Stimulated activated memory B cell treated with anti-CD40 and anti-IgM and Interleukin-4, amounts not matched to agents 10 μg/mL and 1 μg/mL and 100 μg/mL, for 72 hours (primary cell): ENCODE results near the gene USP15.

Experiments used
- ATAC-seq: fragments of 150-1000 bp; cut with Tn5 transposase; 2 replicates; pipeline ENCODE4 v1.10.0; 2021
- H3K27ac Mint-ChIP-seq: one replicate; pipeline ENCODE4 v1.8.0; 2022; ENCODE audit warnings: mild to moderate bottlenecking, mixed read lengths
- H3K27me3 Mint-ChIP-seq: one replicate; pipeline ENCODE4 v1.8.0; 2022; ENCODE audit warnings: mixed read lengths
- H3K36me3 Mint-ChIP-seq: one replicate; pipeline ENCODE4 v1.8.0; 2022; ENCODE audit warnings: mixed read lengths
- H3K4me1 Mint-ChIP-seq: one replicate; pipeline ENCODE4 v1.8.0; 2022; ENCODE audit warnings: mixed read lengths
- H3K4me3 Mint-ChIP-seq: one replicate; pipeline ENCODE4 v1.8.0; 2022; ENCODE audit warnings: mild to moderate bottlenecking, moderate library complexity, mixed read lengths
- H3K9me3 Mint-ChIP-seq: one replicate; pipeline ENCODE4 v1.8.0; 2022; ENCODE audit warnings: mixed read lengths

USP15 gene

DNA sequence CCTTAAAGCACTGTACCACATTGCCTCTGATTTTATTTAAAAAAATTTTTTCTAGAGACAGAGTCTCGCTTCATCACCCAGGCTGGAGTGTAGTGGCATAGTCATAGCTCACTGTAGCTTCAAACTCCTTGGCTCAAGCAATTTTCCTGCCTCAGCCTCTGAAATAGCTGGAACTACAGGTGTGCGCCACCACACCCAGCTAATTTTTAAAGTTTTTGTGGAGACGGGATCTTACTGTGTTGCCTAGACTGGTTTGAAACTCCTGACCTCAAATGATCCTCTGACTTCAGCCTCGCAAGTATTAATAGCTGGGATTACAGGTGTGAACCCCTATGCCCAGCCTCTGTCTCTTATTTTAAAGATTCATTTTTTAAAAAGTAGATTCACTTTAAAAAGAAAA, 5.3 kb downstream of the USP15 start:
- H3K27me3 Mint-ChIP-seq = no peaks in the 10 kb centered on the region
- H3K4me1 Mint-ChIP-seq = peaks cover 67% of the 10 kb centered on the region
- H3K4me3 Mint-ChIP-seq = no peak overlapping the region
- H3K9me3 Mint-ChIP-seq = no peaks in the 10 kb centered on the region
- no peak overlapping the region for H3K27ac Mint-ChIP-seq
- peaks cover 4% of the 10 kb centered on the region for H3K36me3 Mint-ChIP-seq
- no peak for ATAC-seq

DNA sequence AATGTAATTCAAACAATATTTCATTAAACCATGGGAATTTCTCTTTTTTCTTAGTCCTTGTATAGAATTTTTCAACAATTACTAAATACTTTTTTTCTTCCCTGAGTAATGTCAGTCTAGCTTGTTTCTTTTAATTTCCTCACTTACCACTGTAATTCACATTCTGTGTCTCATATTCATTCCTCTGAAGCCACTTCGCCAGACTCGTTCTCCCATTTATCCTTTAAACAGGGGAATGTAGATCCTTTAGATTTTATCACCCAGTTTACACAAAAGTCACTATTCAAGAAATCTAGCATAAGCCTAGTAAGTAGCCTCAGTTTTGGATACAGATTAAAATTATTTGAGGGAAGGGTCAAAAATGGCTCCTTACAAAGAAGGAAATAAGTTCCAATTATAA, 6.8 kb downstream of the USP15 start:
- ATAC-seq = no peak
- Mint-ChIP-seq H3K27me3 (no peaks in the 10 kb centered on the region), H3K36me3 (peaks cover 10% of the 10 kb centered on the region), H3K9me3 (no peaks in the 10 kb centered on the region), H3K27ac (no peak overlapping the region), H3K4me3 (no peak overlapping the region), H3K4me1 (peaks cover 80% of the 10 kb centered on the region)

DNA sequence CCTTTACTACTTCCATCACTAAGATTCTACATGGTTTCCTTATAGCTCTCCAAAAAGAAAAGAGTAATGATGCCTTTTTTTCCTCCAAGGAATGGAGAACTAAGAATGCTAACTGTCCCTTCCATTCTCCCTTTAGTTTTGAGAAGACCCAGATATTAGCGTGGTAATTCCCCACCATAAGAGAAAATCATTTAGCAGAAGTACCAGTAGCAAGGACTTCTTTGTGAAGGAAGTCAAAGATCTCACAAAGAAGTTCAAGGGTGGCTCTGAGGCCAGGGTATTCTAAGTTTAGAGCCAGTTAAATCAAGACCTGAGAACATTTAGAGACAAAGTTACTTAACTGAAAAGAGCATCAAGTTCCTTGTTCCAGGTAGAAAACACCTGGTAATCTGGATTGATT, 7.3 kb downstream of the USP15 start:
- Mint-ChIP-seq H3K4me3 (peak overlapping the region; percentile 3), H3K27me3 (no peaks in the 10 kb centered on the region), H3K36me3 (peaks cover 11% of the 10 kb centered on the region), H3K9me3 (no peaks in the 10 kb centered on the region), H3K27ac (peak overlapping the region; percentile 11), H3K4me1 (peaks cover 83% of the 10 kb centered on the region)
- ATAC-seq = no peak

DNA sequence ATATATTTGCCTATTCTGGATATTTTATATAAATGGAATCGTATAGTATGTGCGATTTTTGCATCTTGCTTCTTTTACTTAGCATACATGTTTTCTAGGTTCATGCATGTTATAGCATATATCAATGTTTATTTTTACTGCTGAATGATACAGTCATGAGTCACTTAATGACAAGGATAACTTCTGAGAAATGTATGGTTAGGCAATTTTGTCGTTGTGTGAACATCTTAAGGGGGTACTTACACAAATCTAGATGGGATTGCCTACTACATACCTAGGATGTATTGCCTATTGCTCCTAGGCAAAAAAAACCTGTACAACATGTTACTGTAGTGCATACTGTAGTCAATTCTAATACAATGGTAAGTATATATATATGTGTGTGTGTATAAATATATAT, 8.8 kb downstream of the USP15 start:
- Mint-ChIP-seq H3K27ac (no peak overlapping the region), H3K27me3 (no peaks in the 10 kb centered on the region), H3K4me3 (no peak overlapping the region), H3K36me3 (peaks cover 19% of the 10 kb centered on the region), H3K9me3 (no peaks in the 10 kb centered on the region), H3K4me1 (peaks cover 82% of the 10 kb centered on the region)
- ATAC-seq = no peak

DNA sequence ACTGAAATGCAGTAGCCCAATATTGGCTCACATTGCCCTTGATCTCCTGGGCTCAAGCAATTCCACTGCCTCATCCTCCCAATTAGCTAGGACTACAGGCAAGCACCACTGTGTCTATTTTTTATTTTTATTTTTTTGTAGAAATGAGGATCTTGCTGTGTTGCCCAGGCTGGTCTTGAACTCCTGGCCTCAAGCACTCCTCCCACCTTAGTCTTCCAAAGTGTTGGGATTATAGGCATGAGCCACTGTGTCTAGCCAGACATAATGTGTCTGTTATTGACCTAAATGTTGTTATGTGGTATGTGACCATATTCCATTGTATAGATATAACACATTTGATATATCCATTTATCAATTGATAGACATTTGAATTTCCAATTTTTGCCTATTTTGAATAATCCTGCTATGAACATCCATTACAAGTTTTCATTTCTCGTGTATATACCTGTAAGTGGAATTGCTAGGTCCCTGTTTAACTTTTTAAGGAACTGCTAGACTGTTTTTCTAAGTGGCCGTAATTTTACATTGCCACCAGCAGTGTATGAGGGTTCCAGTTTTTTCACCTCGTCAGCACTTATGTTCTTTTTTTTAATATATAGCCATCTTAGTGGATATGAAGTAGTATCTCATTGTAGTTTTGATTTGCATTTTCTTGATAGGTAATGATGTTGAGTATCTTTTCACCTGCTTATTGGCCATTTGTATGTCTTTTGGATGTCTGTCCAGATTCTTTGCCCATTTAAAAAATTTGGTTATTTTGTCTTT, 9.4 kb downstream of the USP15 start:
- Mint-ChIP-seq H3K4me3 (no peak overlapping the region), H3K4me1 (peaks cover 82% of the 10 kb centered on the region), H3K36me3 (peaks cover 19% of the 10 kb centered on the region), H3K9me3 (no peaks in the 10 kb centered on the region), H3K27ac (no peak overlapping the region), H3K27me3 (no peaks in the 10 kb centered on the region)
- ATAC-seq = no peak

DNA sequence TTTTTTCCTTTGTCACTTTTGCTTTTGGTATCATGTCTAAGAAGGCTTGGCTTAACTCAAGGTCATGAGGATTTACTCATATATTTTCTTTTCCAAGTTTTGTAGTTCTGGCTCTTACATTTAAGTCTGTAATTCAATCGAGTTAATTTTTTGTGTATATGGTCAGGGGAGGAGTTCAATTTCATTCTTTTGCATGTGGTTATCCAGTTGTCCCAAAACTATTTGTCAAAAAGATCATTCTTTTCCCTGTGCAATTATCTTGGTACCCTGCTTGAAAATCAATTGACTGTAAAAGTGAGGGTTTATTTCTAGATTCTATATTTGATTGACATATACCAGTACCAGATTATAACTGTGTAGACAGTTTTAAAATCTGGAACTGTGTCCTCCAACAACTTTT, 10.2 kb downstream of the USP15 start:
- Mint-ChIP-seq H3K27ac (no peak overlapping the region), H3K4me3 (no peak overlapping the region), H3K4me1 (peaks cover 85% of the 10 kb centered on the region), H3K27me3 (no peaks in the 10 kb centered on the region), H3K36me3 (peaks cover 26% of the 10 kb centered on the region), H3K9me3 (no peaks in the 10 kb centered on the region)
- ATAC-seq = no peak

DNA sequence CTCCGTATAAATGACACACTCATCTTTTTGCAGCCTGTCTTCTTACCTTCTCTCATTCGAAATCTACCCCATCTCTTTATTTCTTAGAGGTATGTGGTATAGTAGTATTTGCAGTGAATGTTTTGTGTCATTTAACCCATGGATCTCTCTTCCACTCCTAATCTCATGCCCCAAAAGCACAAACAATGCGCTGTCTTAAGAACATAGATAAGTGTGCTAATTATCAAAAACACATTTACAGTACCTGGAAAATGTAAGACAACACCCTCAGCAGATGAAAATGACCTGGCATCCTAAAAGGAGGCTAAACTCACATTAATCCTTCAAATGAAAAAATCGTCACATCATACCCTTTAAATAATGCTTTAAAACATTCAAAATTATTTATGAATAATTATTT, 10.7 kb downstream of the USP15 start:
- Mint-ChIP-seq H3K4me3 (no peak overlapping the region), H3K36me3 (peaks cover 30% of the 10 kb centered on the region), H3K9me3 (no peaks in the 10 kb centered on the region), H3K4me1 (peaks cover 88% of the 10 kb centered on the region), H3K27ac (no peak overlapping the region), H3K27me3 (no peaks in the 10 kb centered on the region)
- no peak for ATAC-seq

DNA sequence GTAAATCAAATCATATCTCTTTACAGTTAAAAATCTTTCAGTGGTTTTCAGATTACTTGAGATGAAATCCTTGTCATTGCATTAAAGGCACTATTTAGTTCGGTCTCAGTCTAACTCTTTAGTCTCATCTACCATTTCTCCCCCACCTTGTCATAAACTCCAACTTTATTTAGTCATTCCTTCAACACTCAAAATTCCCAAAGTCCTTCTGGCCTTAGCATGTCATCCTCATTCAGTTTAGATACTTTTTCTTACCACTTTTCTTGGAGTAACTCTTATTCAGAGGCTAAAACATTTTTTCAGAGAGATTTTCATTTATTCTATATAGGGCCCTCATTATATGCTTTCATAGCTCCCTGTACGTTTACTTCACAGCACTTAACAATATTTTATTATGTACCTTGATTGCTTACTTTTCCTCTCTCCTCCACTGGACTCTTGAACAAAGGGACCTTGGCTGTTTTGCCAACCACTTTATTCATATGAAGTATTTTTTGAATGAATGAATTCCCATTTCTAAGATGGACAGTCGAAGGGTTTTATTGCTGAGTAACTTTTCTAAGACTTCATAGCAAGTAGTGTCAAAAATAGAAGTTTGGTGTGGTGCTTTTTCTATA, 12.8 kb downstream of the USP15 start:
- Mint-ChIP-seq H3K9me3 (no peaks in the 10 kb centered on the region), H3K27me3 (no peaks in the 10 kb centered on the region), H3K27ac (no peak overlapping the region), H3K4me3 (no peak overlapping the region), H3K4me1 (peaks cover 73% of the 10 kb centered on the region), H3K36me3 (peaks cover 30% of the 10 kb centered on the region)
- ATAC-seq = no peak

DNA sequence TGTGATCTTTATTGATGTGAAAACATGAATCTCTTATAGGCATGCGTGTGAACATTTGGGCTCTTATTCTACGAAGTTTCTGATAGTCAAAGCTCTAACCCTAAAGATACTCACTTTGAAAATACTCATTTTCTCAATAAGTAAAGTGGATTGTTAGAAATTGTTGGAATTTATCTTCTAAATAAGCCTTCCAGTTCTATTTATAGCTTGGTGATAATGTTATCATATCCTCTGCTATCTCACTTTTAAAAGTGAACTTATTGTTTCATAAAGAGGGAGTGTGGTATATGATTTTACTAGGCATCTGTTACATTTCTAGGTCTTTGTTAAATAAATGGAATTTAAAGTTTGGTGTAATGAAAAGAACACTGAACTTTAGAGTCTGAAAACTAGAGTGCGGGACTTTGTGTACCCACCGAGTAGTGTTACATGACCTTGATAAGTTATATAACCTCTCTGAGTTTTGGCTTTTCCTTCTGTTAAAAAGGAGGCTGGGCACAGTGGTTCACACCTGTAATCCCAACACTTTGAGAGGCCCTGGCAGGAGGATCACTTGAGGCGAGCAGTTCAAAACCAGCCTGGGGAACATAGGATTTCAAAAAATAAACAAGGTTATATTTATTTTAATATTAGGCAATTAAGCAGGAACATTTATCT, 13.6 kb downstream of the USP15 start:
- ATAC-seq = no peak
- Mint-ChIP-seq H3K36me3 (peaks cover 31% of the 10 kb centered on the region), H3K4me1 (peaks cover 67% of the 10 kb centered on the region), H3K27me3 (no peaks in the 10 kb centered on the region), H3K9me3 (no peaks in the 10 kb centered on the region), H3K27ac (no peak overlapping the region), H3K4me3 (no peak overlapping the region)

DNA sequence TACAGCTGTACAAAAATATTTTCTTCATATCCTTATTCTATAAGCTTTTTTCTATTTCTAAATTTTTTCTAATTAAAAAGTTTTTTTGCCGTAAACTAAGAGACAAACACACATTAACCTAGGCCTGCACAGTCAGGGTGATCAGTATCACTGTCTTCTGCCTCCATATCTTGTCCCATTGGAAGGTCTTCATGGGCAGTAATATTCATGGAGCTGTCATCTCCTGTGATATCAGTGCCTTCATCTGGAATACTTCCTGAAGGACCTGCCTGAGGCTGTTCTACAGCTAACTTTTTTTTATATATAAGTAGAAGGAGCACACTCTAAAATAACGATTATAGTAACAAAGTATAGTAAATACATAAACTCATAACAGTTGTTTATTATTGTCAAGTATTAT, 17.8 kb downstream of the USP15 start:
- Mint-ChIP-seq H3K9me3 (no peaks in the 10 kb centered on the region), H3K36me3 (peaks cover 27% of the 10 kb centered on the region), H3K4me1 (peaks cover 75% of the 10 kb centered on the region), H3K4me3 (no peak overlapping the region), H3K27me3 (no peaks in the 10 kb centered on the region), H3K27ac (no peak overlapping the region)
- ATAC-seq = no peak

DNA sequence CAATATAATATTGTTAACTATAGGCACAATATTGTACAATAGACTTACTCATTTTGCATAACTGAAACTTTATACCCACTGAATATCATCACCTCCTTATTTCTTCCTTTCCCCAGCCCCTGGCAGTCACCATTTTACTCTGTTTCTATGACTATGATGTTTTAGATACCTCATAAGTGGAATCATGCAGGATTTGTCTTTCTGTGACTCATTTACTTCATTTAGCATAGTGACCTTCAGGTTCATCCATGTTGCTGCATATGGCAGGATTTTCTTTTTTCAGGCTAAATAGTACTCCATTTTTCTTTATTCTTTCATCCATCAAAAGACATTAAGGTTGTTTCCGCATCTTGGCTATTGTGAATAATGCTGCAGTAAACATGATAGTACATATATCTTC, 18.9 kb downstream of the USP15 start:
- H3K27me3 Mint-ChIP-seq = no peaks in the 10 kb centered on the region
- no peak overlapping the region for H3K4me3 Mint-ChIP-seq
- peaks cover 32% of the 10 kb centered on the region for H3K36me3 Mint-ChIP-seq
- H3K4me1 Mint-ChIP-seq = peaks cover 72% of the 10 kb centered on the region
- no peak for ATAC-seq
- H3K9me3 Mint-ChIP-seq = no peaks in the 10 kb centered on the region
- H3K27ac Mint-ChIP-seq = no peak overlapping the region

DNA sequence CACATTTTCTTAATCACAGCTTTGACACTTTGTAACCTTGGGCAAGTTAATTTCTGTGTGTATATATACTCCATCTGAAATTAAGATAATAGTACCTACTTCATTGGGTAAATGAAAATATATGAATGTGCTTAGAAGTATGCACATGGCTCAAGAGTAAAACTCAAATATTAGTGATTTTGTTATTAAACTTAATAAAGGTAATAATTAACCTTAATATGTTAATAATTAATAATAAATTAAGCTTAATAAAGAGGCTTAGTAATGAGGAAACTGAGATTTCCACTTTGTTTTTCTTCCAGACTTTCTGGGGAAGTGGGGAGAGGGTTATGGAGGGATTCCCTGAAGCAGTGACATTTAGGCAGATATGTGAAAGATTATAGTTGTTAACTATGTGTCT, 19.8 kb downstream of the USP15 start:
- Mint-ChIP-seq H3K27ac (no peak overlapping the region), H3K36me3 (peaks cover 28% of the 10 kb centered on the region), H3K4me3 (no peak overlapping the region), H3K27me3 (no peaks in the 10 kb centered on the region), H3K9me3 (no peaks in the 10 kb centered on the region), H3K4me1 (peaks cover 63% of the 10 kb centered on the region)
- no peak for ATAC-seq

DNA sequence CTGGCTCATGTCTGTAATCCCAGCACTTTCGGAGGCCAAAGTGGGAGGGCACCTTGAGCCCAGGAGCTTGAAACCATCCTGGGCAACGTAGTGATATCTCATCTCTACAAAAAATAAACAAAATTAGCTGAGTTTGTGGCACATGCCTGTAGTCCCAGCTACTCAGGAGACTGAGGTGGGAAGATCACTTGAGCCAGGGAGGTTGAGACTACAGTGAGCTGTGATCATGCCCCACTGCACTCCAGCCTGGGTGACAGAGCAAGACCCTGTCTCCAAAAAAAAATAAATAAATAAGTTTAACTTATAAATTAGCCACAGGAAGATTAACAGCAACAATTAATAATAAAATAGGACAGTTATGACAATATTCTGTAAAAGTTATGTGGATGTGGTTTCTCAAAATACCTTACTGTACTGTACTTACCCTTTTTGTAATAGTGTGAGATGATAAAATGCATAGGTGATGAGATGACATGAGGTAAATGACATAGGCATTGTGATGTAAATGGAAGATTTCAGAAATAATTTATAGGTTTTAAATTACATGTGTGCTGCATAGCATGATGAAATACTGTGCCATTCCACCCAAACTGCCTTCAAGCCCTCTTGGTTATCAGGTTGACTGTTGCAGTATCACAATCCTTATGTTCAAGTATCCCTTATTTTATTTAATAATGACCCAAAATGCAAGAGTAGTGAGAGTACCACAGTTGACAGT, 22.0 kb downstream of the USP15 start:
- Mint-ChIP-seq H3K36me3 (peaks cover 43% of the 10 kb centered on the region), H3K4me3 (no peak overlapping the region), H3K27me3 (no peaks in the 10 kb centered on the region), H3K9me3 (peaks cover 6% of the 10 kb centered on the region), H3K27ac (peak overlapping the region; percentile 44), H3K4me1 (peaks cover 71% of the 10 kb centered on the region)
- ATAC-seq = no peak

DNA sequence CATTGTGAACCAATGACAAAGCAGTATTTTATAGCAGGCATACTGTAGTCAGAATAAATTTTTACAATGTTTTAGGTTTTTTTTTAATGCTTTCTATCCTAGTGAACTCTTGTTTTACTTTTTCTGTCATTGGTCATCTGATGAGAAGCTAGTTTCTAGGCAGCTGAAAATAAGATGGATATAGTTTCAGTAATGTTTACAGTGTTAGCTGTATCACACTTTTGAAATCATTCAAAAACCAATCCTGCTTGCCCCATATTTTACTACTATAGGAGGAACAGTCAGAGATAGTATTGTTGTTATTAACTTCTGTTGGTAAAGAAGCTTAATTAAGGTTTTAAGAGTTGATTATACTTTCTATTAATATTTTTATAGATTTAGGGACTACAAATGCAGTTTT, 24.5 kb downstream of the USP15 start:
- H3K27ac Mint-ChIP-seq = no peak overlapping the region
- H3K4me1 Mint-ChIP-seq = peaks cover 86% of the 10 kb centered on the region
- H3K9me3 Mint-ChIP-seq = peaks cover 14% of the 10 kb centered on the region
- no peaks in the 10 kb centered on the region for H3K27me3 Mint-ChIP-seq
- peaks cover 58% of the 10 kb centered on the region for H3K36me3 Mint-ChIP-seq
- no peak for ATAC-seq
- no peak overlapping the region for H3K4me3 Mint-ChIP-seq

DNA sequence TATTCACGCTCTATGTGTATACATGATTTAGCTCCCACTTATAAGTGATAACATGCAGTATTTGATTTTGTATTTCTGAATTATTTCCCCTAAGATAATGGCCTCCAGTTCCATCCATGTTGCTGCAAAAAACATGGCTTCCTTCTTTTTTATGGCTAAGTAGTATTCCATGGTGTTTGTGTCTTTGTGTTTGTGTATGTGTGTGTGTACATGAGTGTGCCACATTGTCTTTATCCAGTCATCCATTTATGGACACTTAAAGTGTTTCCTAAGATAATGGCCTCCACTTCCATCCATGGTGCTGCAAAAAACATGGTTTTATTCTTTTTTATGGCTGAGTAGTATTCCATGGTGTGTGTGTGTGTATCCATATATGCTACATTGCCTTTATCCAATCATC, 25.1 kb downstream of the USP15 start:
- Mint-ChIP-seq H3K9me3 (peaks cover 14% of the 10 kb centered on the region), H3K27ac (no peak overlapping the region), H3K36me3 (peaks cover 60% of the 10 kb centered on the region), H3K4me1 (peaks cover 85% of the 10 kb centered on the region), H3K4me3 (no peak overlapping the region), H3K27me3 (no peaks in the 10 kb centered on the region)
- ATAC-seq = no peak
